CD14-positive monocyte (primary cell): ENCODE data around the gene SNRPD3. TPM values are rescaled to one million over a fixed set of nuclear protein-coding genes. Genes with fewer than 3 reads are reported as not detected.

Experiments used
- DNase-seq, 3 donors: peaks; one replicate each; pipeline ENCODE4 v3.0.0-alpha.2; 2011 to 2022
- H2AFZ ChIP-seq: 2 replicates; pipeline ENCODE4 v1.6.0; 2012; ENCODE audit warnings: mild to moderate bottlenecking, low read depth, low read length, inconsistent platforms; ENCODE audit not compliant: insufficient read depth, poor library complexity, severe bottlenecking
- H3K27ac ChIP-seq, 2 donors: 1 replicate in 1 of 2; 2 replicates in 1 of 2; pipeline ENCODE4 v1.5.1; 2012 to 2013; ENCODE audit warnings: low read length in 2 of 2, control low read depth in 1 of 2, inconsistent platforms in 1 of 2, low read depth in 1 of 2, mild to moderate bottlenecking in 1 of 2
- H3K27me3 ChIP-seq, 2 donors: one replicate each; pipeline versions ENCODE4 v1.6.0 to v1.6.1; 2011 to 2013; ENCODE audit warnings: low read length in 2 of 2; ENCODE audit not compliant: control insufficient read depth in 2 of 2, insufficient read depth in 2 of 2
- H3K36me3 ChIP-seq, 2 donors: replicated peaks in 1 of 2; 1 replicate in 1 of 2; 2 replicates in 1 of 2; pipeline versions ENCODE4 v1.5.1 to v1.6.1; 2012 to 2013; ENCODE audit warnings: low read length in 2 of 2, control low read depth in 1 of 2, inconsistent platforms in 1 of 2, mild to moderate bottlenecking in 1 of 2; ENCODE audit not compliant: insufficient read depth in 2 of 2, control insufficient read depth in 1 of 2
- H3K4me1 ChIP-seq, 2 donors: 1 replicate in 1 of 2; 2 replicates in 1 of 2; pipeline versions ENCODE4 v1.5.1 to v1.6.1; 2012 to 2013; ENCODE audit warnings: low read length in 2 of 2, control low read depth in 1 of 2, inconsistent platforms in 1 of 2, mild to moderate bottlenecking in 1 of 2, moderate library complexity in 1 of 2; ENCODE audit not compliant: insufficient read depth in 2 of 2, control insufficient read depth in 1 of 2
- H3K4me2 ChIP-seq: replicated peaks from 2 replicates; pipeline ENCODE3; 2012; ENCODE audit warnings: low read length, moderate library complexity, mild to moderate bottlenecking; ENCODE audit not compliant: poor library complexity, severe bottlenecking; ENCODE audit errors: extremely low read depth
- H3K4me3 ChIP-seq, 3 experiments: fragments of 200-600 bp in 1 of 3; sonication (generic) in 1 of 3; replicated peaks in 1 of 3; 1 replicate in 2 of 3; 2 replicates in 1 of 3; pipeline ENCODE4 v1.5.1; 2011 to 2013; ENCODE audit warnings: low read length in 3 of 3, mild to moderate bottlenecking in 3 of 3, control low read depth in 2 of 3, low read depth in 2 of 3, inconsistent platforms in 1 of 3, moderate library complexity in 1 of 3
- H3K79me2 ChIP-seq: 2 replicates; pipeline ENCODE4 v1.6.0; 2012; ENCODE audit warnings: mild to moderate bottlenecking, control low read depth, inconsistent platforms, low read length, moderate library complexity; ENCODE audit not compliant: insufficient read depth
- H3K9ac ChIP-seq: 2 replicates; pipeline ENCODE4 v1.6.0; 2017; ENCODE audit warnings: low read length, mild to moderate bottlenecking; ENCODE audit not compliant: insufficient read depth, poor library complexity, severe bottlenecking
- H3K9me3 ChIP-seq, 2 donors: replicated peaks in 1 of 2; 1 replicate in 1 of 2; 2 replicates in 1 of 2; pipeline versions ENCODE4 v1.5.1 to v1.6.1; 2012 to 2013; ENCODE audit warnings: low read length in 2 of 2, control low read depth in 1 of 2; ENCODE audit not compliant: control insufficient read depth in 1 of 2, insufficient read depth in 1 of 2
- H4K20me1 ChIP-seq: 2 replicates; pipeline ENCODE4 v1.6.0; 2012; ENCODE audit warnings: mild to moderate bottlenecking, low read length, control low read depth, moderate library complexity; ENCODE audit not compliant: insufficient read depth
- H3K27ac Mint-ChIP-seq, 7 donors: one replicate each; pipeline ENCODE4 v1.8.0; 2020; ENCODE audit warnings: mild to moderate bottlenecking in 7 of 7, mixed read lengths in 7 of 7, moderate library complexity in 6 of 7, inconsistent platforms in 2 of 7
- H3K27me3 Mint-ChIP-seq, 3 donors: one replicate each; pipeline ENCODE4 v1.8.0; 2021 to 2022; ENCODE audit warnings: low read depth in 3 of 3, mild to moderate bottlenecking in 3 of 3, mixed read lengths in 3 of 3, moderate library complexity in 3 of 3, inconsistent platforms in 1 of 3
- H3K36me3 Mint-ChIP-seq, 2 donors: one replicate each; pipeline ENCODE4 v1.8.0; 2020; ENCODE audit warnings: mixed read lengths in 2 of 2, inconsistent platforms in 1 of 2, mild to moderate bottlenecking in 1 of 2
- H3K4me1 Mint-ChIP-seq: one replicate; pipeline ENCODE4 v1.8.0; 2020; ENCODE audit warnings: mild to moderate bottlenecking, mixed read lengths
- H3K4me3 Mint-ChIP-seq, 2 donors: one replicate each; pipeline ENCODE4 v1.8.0; 2020; ENCODE audit warnings: mild to moderate bottlenecking in 2 of 2, mixed read lengths in 2 of 2, moderate library complexity in 1 of 2
- H3K9me3 Mint-ChIP-seq, 7 donors: one replicate each; pipeline ENCODE4 v1.8.0; 2020 to 2022; ENCODE audit warnings: mixed read lengths in 7 of 7, mild to moderate bottlenecking in 6 of 7, moderate library complexity in 6 of 7, inconsistent platforms in 2 of 7
- WGBS: methylation state at CpG from one replicate; pipeline ENCODE4 v1.1.5; 2013; ENCODE audit warnings: missing lambda C conversion rate; ENCODE audit not compliant: insufficient coverage; 5-methylcytosine and 5-hydroxymethylcytosine counted together
- intact Hi-C, 2 donors: fragments of 100-400 bp; cut with micrococcal nuclease; formaldehyde crosslinking; loops; one replicate each; pipeline versions ENCODE4 v1.15.0 to v1.15.1; 2023
- polyA plus RNA-seq, 3 donors: library from polyadenylated mRNA; depleted of rRNA in 1 of 3; unstranded in 2 of 3; stranded (reverse) in 1 of 3; fragments of 300-500 nt in 2 of 3; fragments of >200 nt in 1 of 3; fragmentation: Illumina TruSeq in 2 of 3; gene quantifications; 1 replicate in 2 of 3; 2 replicates in 1 of 3; pipeline ENCODE4 v1.2.3, GENCODE V29; 2012 to 2021
- TF ChIP-seq, protein P1 (sequence below): fragments of 200-600 bp; IDR thresholded peaks from one replicate; pipeline ENCODE4 v1.8.0; 2022; ENCODE audit warnings: antibody characterized with exemption, mild to moderate bottlenecking

Gene SNRPD3
- polyA plus RNA-seq, 3 donors = 71.8 to 115 (median 80.9) TPM

DNA sequence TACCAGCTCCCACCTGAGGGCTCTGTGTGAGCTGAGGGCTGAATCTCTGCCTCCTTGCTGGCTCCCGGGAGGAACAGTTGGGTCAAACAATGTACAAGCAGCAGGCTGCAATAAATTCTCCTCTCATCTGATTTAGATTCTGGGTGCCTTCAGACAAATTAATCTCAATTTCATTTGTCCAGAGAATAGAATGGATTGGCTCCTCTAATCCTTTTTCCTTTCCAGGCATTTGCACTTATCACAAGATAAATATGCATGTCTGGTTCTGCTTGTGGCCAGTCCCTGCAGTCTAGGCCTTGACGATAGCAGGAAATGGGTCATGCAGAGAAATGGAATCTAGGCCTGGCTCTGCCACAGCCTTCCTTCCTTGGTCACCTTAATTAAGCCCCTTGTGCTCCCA lies 31.9 kb upstream of the SNRPD3 start:
- H2AFZ ChIP-seq = no peak overlapping the region
- no peak overlapping the region for H3K4me2 ChIP-seq
- H3K27me3 Mint-ChIP-seq = peaks cover 0 to 1% (median 0%) of the 10 kb centered on the region in 3 donors
- H3K4me3 ChIP-seq = no peak overlapping the region
- H3K27me3 ChIP-seq = no peaks in the 10 kb centered on the region
- H3K9me3 ChIP-seq = no peaks in the 10 kb centered on the region
- H3K27ac ChIP-seq = no peak overlapping the region
- no peak overlapping the region for H3K4me3 Mint-ChIP-seq
- no peak overlapping the region for H3K27ac Mint-ChIP-seq
- no peaks in the 10 kb centered on the region for H3K79me2 ChIP-seq
- H3K9me3 Mint-ChIP-seq = no peaks in the 10 kb centered on the region
- 86% methylated on average over 2 of the region's 2 CpGs for WGBS
- H3K9ac ChIP-seq = no peak overlapping the region
- H4K20me1 ChIP-seq = no peaks in the 10 kb centered on the region
- TF ChIP-seq, protein P1, sequence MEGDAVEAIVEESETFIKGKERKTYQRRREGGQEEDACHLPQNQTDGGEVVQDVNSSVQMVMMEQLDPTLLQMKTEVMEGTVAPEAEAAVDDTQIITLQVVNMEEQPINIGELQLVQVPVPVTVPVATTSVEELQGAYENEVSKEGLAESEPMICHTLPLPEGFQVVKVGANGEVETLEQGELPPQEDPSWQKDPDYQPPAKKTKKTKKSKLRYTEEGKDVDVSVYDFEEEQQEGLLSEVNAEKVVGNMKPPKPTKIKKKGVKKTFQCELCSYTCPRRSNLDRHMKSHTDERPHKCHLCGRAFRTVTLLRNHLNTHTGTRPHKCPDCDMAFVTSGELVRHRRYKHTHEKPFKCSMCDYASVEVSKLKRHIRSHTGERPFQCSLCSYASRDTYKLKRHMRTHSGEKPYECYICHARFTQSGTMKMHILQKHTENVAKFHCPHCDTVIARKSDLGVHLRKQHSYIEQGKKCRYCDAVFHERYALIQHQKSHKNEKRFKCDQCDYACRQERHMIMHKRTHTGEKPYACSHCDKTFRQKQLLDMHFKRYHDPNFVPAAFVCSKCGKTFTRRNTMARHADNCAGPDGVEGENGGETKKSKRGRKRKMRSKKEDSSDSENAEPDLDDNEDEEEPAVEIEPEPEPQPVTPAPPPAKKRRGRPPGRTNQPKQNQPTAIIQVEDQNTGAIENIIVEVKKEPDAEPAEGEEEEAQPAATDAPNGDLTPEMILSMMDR = no peak
- no peak for DNase-seq
- intact Hi-C loops = loop anchor here (2.0 to 5.0 kb wide), 2 partner anchors 102 to 199 kb away; no protein-coding TSS in a partner anchor
- H3K36me3 ChIP-seq = no peaks in the 10 kb centered on the region
- peaks cover 25 to 29% of the 10 kb centered on the region in 2 donors for H3K4me1 ChIP-seq
- H3K36me3 Mint-ChIP-seq = peaks cover 0 to 2% of the 10 kb centered on the region in 2 donors
- H3K4me1 Mint-ChIP-seq = peaks cover 33% of the 10 kb centered on the region

DNA sequence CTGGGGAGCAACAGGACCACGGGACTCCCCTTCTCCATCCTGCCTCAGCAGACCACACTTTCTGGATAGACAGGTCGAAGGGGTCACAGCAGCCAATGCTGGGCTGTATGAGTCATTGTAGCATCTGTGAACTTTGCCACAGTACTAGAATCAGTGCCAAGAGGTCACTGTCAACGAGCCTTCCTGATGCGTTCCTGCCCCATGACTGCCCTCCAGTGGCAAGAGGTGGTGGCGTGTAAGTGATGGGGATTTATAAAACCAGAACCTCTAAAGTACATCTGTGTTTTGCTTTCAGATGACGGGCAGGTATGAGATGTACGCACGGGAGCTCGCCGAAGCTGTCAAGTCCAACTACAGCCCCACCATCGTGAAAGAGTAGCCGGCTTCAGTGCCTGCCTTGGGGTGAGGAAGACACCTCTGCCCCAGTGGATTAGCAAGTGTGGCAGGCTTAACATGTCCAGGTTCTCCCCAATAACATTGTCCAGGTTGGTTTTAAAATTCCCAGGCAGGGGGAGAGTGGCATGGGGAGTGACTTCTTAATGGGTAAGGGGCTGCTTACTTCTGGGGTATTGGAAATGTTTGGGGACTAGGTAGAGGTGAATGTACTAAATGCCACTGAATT lies 30.3 kb upstream of the SNRPD3 start:
- H3K36me3 ChIP-seq = no peaks in the 10 kb centered on the region
- no peak overlapping the region for H3K4me3 ChIP-seq
- TF ChIP-seq, protein P1 = peak; percentile 84
- no peak overlapping the region for H3K27ac ChIP-seq
- H3K4me2 ChIP-seq = no peak overlapping the region
- peaks cover 0 to 1% (median 0%) of the 10 kb centered on the region in 3 donors for H3K27me3 Mint-ChIP-seq
- peaks cover 28% of the 10 kb centered on the region for H3K4me1 Mint-ChIP-seq
- H4K20me1 ChIP-seq = no peaks in the 10 kb centered on the region
- no peak overlapping the region for H3K9ac ChIP-seq
- no peak overlapping the region for H2AFZ ChIP-seq
- peaks cover 0 to under 1% of the 10 kb centered on the region in 2 donors for H3K36me3 Mint-ChIP-seq
- intact Hi-C loops = loop anchor here (1.0 to 5.0 kb wide), 4 partner anchors 91 to 201 kb away; no protein-coding TSS in a partner anchor
- peak; percentile 89 to 96 (median 96) for DNase-seq
- H3K27me3 ChIP-seq = no peaks in the 10 kb centered on the region
- no peaks in the 10 kb centered on the region for H3K9me3 Mint-ChIP-seq
- H3K79me2 ChIP-seq = no peaks in the 10 kb centered on the region
- peak overlapping the region in 6 of 7 donors; percentile 33 to 85 (median 60) for H3K27ac Mint-ChIP-seq
- no peak overlapping the region for H3K4me3 Mint-ChIP-seq
- WGBS = 0% methylated on average over 3 of the region's 12 CpGs
- no peaks in the 10 kb centered on the region for H3K9me3 ChIP-seq
- H3K4me1 ChIP-seq = peaks cover 10 to 19% of the 10 kb centered on the region in 2 donors
